GM18502 (cell line): Measurements from ENCODE around the gene B3GALT6.
"Not testable (repeated sequence)": the region's sequence is repeated elsewhere in the genome, so short reads cannot be mapped to it uniquely, and the experiment has no call there.

Experiments used
- ATAC-seq: cut with Tn5 transposase; IDR thresholded peaks from one replicate; pipeline ENCODE4 v1.9.1; 2021; ENCODE audit warnings: mild to moderate bottlenecking; ENCODE audit not compliant: unreplicated experiment, poor library complexity

Gene B3GALT6

GRCh38 chr1:1242461-1243265 lies 10.6 kb downstream of the B3GALT6 start:
- ATAC-seq, result no peak

GRCh38 chr1:1243266-1243660 lies 11.2 kb downstream of the B3GALT6 start:
- no peak for ATAC-seq

- no peak for ATAC-seq
These were observed 11.8 kb downstream of the B3GALT6 start for GRCh38 chr1:1243807-1244191.

GRCh38 chr1:1244192-1244811 lies 12.3 kb downstream of the B3GALT6 start:
- no peak for ATAC-seq

GRCh38 chr1:1245178-1245816 lies 13.3 kb downstream of the B3GALT6 start:
- no peak for ATAC-seq

- no peak for ATAC-seq
These were observed 14.0 kb downstream of the B3GALT6 start for GRCh38 chr1:1245817-1246576.

GRCh38 chr1:1246577-1247340 lies 14.7 kb downstream of the B3GALT6 start, which contains the start of gene C1QTNF12:
Gene C1QTNF12 (minus strand): TSS chr1:1246722. CDS start chr1:1246690, 32 bp downstream.
- ATAC-seq, result no peak

GRCh38 chr1:1247341-1247913 lies 15.4 kb downstream of the B3GALT6 start:
- ATAC-seq, result no peak

- ATAC-seq, result not testable (repeated sequence)
These were observed 16.2 kb downstream of the B3GALT6 start for GRCh38 chr1:1248009-1248913.

GRCh38 chr1:1250786-1251284 lies 18.8 kb downstream of the B3GALT6 start:
- no peak for ATAC-seq

- no peak for ATAC-seq
These were observed 21.3 kb downstream of the B3GALT6 start for GRCh38 chr1:1253314-1253713.

GRCh38 chr1:1253972-1254666 lies 22.1 kb downstream of the B3GALT6 start:
- ATAC-seq, result no peak

GRCh38 chr1:1254667-1254998 lies 22.6 kb downstream of the B3GALT6 start:
- ATAC-seq, result no peak

- no peak for ATAC-seq
These were observed 23.0 kb downstream of the B3GALT6 start for GRCh38 chr1:1255078-1255477.

- ATAC-seq, result no peak
These were observed 23.6 kb downstream of the B3GALT6 start for GRCh38 chr1:1255611-1256010.

- no peak for ATAC-seq
These were observed 25.2 kb downstream of the B3GALT6 start for GRCh38 chr1:1256956-1257871.

- no peak for ATAC-seq
These were observed 27.1 kb downstream of the B3GALT6 start for GRCh38 chr1:1259119-1259488.
